Measurements from ENCODE around the gene SDK1.
A peak's percentile ranks its signal among the peaks of the same experiment; 100 is the strongest.

SDK1 gene

DNA sequence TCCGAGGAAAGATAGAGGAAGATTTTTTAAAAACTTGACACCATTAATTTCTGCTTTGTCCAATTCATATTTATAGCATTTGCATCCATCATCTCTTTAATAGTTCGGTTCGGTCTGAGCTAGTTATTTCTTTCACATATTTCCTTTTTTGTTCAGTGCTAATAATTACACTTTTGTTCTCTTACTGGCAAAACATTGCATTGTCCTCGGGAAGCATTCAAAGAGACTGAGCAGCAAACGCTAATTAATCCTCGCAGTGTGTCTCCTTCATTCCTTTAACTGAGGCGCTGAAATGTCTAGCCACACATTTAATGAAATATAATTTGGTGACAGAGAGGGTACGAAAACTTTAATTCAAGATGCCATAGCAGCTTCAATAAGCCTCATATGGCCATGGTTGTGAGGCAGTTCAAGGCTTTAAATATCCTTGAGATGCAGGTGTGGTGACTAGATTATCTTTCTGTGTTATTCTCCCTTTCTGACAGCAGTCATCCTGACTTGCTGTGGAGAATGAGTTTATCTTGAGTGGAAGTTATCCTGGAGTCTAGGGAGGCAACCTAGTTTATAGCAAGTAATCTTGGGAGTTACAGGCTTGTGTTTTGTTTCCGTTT, 431.4 kb downstream of the SDK1 start:
- TF ChIP-seq, protein P1, sequence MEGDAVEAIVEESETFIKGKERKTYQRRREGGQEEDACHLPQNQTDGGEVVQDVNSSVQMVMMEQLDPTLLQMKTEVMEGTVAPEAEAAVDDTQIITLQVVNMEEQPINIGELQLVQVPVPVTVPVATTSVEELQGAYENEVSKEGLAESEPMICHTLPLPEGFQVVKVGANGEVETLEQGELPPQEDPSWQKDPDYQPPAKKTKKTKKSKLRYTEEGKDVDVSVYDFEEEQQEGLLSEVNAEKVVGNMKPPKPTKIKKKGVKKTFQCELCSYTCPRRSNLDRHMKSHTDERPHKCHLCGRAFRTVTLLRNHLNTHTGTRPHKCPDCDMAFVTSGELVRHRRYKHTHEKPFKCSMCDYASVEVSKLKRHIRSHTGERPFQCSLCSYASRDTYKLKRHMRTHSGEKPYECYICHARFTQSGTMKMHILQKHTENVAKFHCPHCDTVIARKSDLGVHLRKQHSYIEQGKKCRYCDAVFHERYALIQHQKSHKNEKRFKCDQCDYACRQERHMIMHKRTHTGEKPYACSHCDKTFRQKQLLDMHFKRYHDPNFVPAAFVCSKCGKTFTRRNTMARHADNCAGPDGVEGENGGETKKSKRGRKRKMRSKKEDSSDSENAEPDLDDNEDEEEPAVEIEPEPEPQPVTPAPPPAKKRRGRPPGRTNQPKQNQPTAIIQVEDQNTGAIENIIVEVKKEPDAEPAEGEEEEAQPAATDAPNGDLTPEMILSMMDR (conservative IDR thresholded peaks at IDR 0.05; ENCODE audit: low read depth, low read length): no peak
- no peak overlapping the region for H3K4me3 ChIP-seq (ENCODE audit: low read depth, low read length)
- no peak for DNase-seq (ENCODE audit: low read depth)

DNA sequence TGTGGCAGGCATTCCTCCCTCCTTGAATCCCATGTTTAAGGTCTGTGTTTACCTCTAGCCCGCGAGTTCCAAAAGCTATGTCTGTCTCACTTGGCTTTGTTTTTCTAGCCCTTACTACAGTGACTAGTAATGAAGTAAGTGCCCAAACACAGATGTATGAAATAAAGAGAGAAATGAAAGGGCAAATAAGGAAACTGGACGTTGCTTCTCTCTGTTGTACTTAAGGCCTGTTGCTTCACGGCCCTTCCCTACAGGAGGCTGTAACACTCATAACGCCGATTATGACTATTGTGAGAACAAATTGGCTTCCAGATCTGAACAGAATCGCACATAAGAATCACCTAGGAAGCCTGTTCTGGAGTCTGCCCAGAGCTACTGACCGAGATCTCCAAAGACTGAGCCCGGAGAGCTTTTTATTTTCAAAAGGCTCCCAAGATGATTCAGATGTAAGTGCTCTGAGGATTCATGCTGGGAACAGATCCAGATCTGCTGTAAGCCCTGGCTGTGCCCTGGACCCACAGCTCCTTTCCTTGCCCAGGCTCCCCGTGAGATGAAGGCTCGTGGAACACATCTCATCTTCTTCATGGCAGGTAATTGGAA, 432.6 kb downstream of the SDK1 start:
- TF ChIP-seq, protein P1 (conservative IDR thresholded peaks at IDR 0.05; ENCODE audit: low read depth, low read length): no peak
- H3K4me3 ChIP-seq (ENCODE audit: low read depth, low read length): no peak overlapping the region
- peak; percentile 12 for DNase-seq (ENCODE audit: low read depth)

DNA sequence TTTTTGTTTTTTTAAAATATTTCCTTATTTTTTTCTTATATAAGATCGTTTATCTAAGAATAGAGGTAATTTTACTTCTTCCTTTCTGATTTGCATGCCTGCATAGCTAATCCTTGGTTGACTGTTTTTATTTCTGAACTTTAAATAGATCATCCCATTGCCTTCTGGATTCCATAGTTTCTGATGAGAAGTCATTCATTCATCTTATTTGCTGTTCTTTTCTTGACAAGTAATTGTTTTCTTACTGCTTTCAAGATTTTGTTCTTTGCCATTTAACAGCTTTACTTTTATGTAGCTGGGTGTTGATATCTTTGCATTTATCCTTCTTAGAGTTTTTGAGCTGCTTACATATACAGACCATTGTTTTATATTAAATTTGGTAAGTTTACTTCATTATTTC, 437.9 kb downstream of the SDK1 start:
- H3K4me3 ChIP-seq (ENCODE audit: low read depth, low read length): no peak overlapping the region
- peak; percentile 5 for DNase-seq (ENCODE audit: low read depth)
- TF ChIP-seq, protein P1 (conservative IDR thresholded peaks at IDR 0.05; ENCODE audit: low read depth, low read length): no peak

DNA sequence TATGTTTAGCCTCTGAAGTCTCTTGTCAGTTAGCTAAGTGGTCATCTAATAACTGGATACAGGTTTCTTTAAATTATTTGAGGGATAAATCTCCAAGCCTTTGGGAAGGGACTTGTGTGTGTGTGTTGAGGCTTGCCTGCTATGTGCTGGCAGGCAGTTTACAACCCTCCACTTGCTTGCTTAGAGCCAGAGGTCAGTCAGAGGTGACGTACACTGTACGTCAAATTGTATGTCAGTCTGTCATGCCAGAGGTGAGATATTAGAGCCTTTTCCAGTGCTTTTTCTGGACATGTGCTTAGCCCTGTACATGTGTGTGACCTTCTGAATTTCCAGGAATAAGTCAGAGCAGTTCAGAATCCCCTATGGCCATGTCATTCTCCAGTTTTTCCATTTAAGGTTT, 438.9 kb downstream of the SDK1 start:
- TF ChIP-seq, protein P1 (conservative IDR thresholded peaks at IDR 0.05; ENCODE audit: low read depth, low read length): no peak
- no peak for DNase-seq (ENCODE audit: low read depth)
- H3K4me3 ChIP-seq (ENCODE audit: low read depth, low read length): no peak overlapping the region

- H3K4me3 ChIP-seq (ENCODE audit: low read depth, low read length): no peak overlapping the region
- TF ChIP-seq, protein P1 (conservative IDR thresholded peaks at IDR 0.05; ENCODE audit: low read depth, low read length): no peak
- DNase-seq (ENCODE audit: low read depth): no peak
Measured at GRCh38 chr7:3747467-3747866, 446.4 kb downstream of the SDK1 start.

DNA sequence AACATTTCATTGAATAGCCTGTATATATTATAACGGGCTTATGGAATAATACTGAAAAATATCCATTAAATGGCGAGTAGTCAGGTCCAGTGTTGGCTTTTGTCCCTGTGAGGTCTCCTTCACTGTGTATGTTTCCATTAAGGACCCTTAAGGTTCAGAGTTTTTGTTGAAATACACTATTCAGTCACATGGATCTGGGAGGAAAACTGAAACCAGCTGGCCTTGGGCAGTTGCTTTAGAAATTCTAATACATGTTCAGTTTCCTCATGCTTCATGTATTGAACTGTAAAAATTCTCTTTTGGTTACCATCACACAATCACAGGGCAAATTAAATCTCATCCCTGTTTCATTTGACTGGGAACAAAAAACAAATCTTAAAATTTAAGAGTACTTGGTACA, 447.3 kb downstream of the SDK1 start:
- H3K4me3 ChIP-seq (ENCODE audit: low read depth, low read length): no peak overlapping the region
- DNase-seq (ENCODE audit: low read depth): no peak
- TF ChIP-seq, protein P1 (conservative IDR thresholded peaks at IDR 0.05; ENCODE audit: low read depth, low read length): no peak

GRCh38 chr7:3753868-3754267, 452.8 kb downstream of the SDK1 start:
- TF ChIP-seq, protein P1 (conservative IDR thresholded peaks at IDR 0.05; ENCODE audit: low read depth, low read length): no peak
- no peak overlapping the region for H3K4me3 ChIP-seq (ENCODE audit: low read depth, low read length)
- no peak for DNase-seq (ENCODE audit: low read depth)

All from choroid plexus epithelial cell (primary cell).